ENCODE measurements around the gene EZR.

GRCh38 chr6:158744986-158745430, 74.2 kb downstream of the EZR start:
- no peak for TF ChIP-seq POLR2A (IDR thresholded peaks at IDR 0.05)
- TF ChIP-seq CTCF (IDR thresholded peaks at IDR 0.05), result no peak
